GM12865 (cell line): ENCODE results near the gene RNF111.

ENCODE experiments used
- DNase-seq: peaks from one replicate; pipeline ENCODE4 v3.0.0; 2010; ENCODE audit warnings: low read depth
- H3K4me3 ChIP-seq: 2 replicates; pipeline ENCODE4 v1.5.1; 2011; ENCODE audit warnings: mild to moderate bottlenecking, low read depth, low read length, control low read depth
- TF ChIP-seq, protein P1 (sequence below): IDR thresholded peaks from 2 replicates; pipeline ENCODE4 v1.5.1; 2011; ENCODE audit warnings: low read length, control low read depth, low read depth, inconsistent platforms; ENCODE audit not compliant: insufficient read depth; ENCODE audit errors: missing control alignments

The RNF111 gene

DNA sequence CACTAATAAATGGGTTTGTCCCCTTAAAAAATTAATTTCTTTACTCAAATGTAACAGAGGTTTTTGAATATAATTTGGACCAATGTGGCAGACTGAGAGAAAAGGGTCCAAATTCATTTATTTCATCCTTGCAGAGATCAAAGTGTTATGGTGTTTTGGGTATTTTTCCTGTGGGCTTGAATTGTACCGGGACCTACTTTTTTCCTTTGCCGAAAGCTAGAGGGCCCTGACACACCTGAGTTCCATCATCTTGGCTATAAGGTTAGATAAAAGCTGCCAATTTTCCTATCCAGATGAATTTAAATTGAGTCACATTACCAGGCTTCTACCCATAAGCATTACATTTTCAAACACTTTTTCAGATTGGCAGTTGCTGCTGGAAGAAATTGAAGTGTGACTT lies 118.4 kb downstream of the RNF111 start:
- TF ChIP-seq, protein P1, sequence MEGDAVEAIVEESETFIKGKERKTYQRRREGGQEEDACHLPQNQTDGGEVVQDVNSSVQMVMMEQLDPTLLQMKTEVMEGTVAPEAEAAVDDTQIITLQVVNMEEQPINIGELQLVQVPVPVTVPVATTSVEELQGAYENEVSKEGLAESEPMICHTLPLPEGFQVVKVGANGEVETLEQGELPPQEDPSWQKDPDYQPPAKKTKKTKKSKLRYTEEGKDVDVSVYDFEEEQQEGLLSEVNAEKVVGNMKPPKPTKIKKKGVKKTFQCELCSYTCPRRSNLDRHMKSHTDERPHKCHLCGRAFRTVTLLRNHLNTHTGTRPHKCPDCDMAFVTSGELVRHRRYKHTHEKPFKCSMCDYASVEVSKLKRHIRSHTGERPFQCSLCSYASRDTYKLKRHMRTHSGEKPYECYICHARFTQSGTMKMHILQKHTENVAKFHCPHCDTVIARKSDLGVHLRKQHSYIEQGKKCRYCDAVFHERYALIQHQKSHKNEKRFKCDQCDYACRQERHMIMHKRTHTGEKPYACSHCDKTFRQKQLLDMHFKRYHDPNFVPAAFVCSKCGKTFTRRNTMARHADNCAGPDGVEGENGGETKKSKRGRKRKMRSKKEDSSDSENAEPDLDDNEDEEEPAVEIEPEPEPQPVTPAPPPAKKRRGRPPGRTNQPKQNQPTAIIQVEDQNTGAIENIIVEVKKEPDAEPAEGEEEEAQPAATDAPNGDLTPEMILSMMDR, result no peak
- H3K4me3 ChIP-seq, result peak overlapping the region; percentile 94
- peak; percentile 10 for DNase-seq

DNA sequence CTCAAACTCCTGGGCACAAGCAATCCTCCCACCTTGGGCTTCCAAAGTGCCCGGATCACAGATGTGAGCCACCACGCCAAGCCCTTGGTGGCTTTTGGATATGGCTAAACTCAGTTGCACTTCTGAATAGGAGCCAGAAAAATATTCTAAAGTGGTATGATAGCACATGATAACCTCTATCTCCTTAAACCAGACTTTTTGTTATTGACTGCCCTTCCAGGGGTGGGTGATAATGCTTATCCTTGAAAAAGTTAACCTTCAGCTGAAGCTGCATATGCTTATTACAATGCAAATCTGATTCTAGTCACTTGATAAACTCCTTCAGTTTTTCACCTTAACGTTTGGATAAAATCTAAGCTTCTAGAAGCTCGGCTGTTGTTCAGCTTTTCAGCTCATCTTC lies 123.8 kb downstream of the RNF111 start:
- DNase-seq, result no peak
- no peak overlapping the region for H3K4me3 ChIP-seq
- TF ChIP-seq, protein P1, result no peak

DNA sequence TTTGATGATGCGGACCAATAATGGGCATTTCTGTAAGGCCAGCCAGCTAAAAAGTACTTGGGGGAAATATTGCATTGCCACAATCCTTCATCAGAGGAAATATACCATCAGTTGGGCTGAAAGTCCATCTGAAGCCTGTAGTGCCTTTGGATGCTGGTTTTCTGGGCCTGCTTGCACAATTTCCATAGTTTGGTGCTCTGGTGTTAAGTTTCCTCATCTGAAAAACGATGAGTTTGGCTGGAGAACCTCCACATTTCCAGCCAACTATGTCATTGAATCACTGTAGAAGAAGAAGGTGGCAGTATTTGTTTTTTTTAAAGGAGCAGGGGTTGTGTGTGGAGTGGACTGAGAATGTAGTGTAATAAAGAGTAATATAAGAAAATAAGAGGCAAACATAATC lies 127.6 kb downstream of the RNF111 start:
- H3K4me3 ChIP-seq, result no peak overlapping the region
- TF ChIP-seq, protein P1, result no peak
- no peak for DNase-seq

DNA sequence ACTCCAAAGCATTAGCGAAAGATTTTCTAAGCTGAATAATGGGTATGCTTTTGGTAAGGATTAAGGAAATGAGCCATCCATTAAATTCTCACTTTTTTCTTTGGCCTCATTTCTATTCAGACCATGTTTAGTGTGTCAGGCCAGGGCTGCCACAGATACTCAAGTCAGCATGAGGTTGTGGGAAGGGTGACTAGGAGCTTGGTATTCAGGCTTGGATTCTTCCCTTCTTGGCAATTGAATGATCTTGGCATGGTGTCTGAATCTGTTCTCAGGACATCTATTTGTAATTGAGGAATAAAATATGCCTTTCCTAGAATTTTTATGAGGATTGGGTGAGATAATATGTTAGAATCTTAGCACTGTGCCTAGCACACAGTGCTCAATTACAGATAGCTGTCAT lies 128.7 kb downstream of the RNF111 start:
- DNase-seq, result no peak
- TF ChIP-seq, protein P1, result no peak
- H3K4me3 ChIP-seq, result no peak overlapping the region

DNA sequence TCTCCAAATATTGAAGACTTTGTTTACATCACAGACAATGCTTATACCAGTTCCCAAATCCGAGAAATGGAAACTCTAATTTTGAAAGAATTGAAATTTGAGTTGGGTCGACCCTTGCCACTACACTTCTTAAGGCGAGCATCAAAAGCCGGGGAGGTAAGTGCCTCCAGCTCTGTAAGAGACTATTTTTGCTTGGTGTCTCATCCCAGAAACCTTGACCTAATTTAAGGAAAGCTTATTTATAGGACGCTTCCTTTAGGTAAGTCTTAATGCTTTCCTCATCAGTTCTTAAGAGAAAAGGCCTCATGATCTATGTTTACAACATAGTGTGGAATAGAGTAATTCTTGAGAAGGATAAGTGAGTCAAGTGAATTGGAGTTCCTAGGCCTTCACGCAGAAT lies 129.3 kb downstream of the RNF111 start:
- TF ChIP-seq, protein P1, result no peak

DNA sequence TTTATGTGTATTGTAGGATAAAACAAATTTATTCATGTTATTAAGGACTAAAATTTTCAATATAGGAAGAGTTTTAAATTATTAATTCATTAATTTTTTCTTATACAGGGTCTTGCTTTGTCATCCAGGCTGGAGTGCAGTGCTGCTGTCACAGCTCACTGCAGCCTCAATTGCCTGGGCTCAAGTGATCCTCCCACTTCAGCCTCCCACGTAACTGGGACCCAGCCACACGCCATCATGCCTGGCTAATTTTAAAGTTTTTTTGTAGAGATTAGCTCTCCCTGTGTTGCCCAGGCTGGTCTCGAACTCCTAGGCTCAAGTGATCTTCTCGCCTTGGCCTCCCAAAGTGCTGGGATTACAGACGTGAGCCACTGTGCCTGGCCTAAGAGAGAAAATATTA lies 132.2 kb downstream of the RNF111 start:
- H3K4me3 ChIP-seq, result no peak overlapping the region
- TF ChIP-seq, protein P1, result no peak
- DNase-seq, result no peak

More for the DNA sequence above, 129.3 kb downstream of the RNF111 start:
- no peak overlapping the region for H3K4me3 ChIP-seq
- DNase-seq, result no peak

DNA sequence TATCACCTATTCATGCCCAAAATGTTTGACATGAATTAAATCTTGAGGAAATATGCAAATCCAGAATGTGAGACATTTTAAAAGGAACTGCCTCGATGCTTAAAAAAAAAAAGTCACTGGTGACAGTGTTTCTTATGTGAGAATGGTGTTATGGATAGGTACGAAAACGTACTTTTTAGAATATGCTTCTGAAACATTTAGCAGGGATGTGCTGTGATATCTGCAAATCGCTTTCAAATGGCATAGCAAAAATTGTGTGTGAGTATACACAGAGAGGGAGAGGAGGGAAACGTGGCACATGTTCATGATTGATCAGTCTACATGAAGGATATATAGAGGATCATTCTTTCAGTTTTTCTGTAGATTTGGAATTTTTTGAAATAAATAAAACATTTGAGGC lies 133.5 kb downstream of the RNF111 start:
- H3K4me3 ChIP-seq, result no peak overlapping the region
- no peak for DNase-seq
- TF ChIP-seq, protein P1, result no peak
